Panc1 (cell line): ENCODE data around the gene NOL9. TPM values are rescaled to one million over a fixed set of nuclear protein-coding genes. Genes with fewer than 3 reads are reported as not detected.

ENCODE experiments used
- ATAC-seq: fragments of 200-7000 bp; cut with Tn5 transposase; 2 replicates; pipeline ENCODE4 v1.9.1; 2020; ENCODE audit warnings: mild to moderate bottlenecking, moderate library complexity
- BruUV-seq: library from RNA; stranded (reverse); fragments of 400-500 nt; replicated peaks from 2 replicates; lab custom pipeline; 2021; lab: Mats Ljungman, UMichigan
- CTCF ChIA-PET: fragments of 300-600 bp; sonication (Branson Sonifier 250); formaldehyde crosslinking; loops from one replicate; lab custom pipeline; 2022; ENCODE audit warnings: antibody characterized with exemption; lab: Charles Lee
- POLR2A ChIA-PET: fragments of 300-600 bp; sonication (Branson Sonifier 250); formaldehyde crosslinking; loops from one replicate; lab custom pipeline; 2022; ENCODE audit warnings: antibody characterized with exemption; lab: Charles Lee
- DNase-seq: peaks from one replicate; pipeline ENCODE4 v3.0.0-alpha.2; 2010; ENCODE audit warnings: low read depth, low spot score
- H3K27ac ChIP-seq: 2 replicates; pipeline ENCODE4 v1.5.1; 2011; ENCODE audit warnings: mild to moderate bottlenecking, low read length, inconsistent platforms
- H3K27me3 ChIP-seq: fragments of 200-500 bp; sonication (Bioruptor generic); 2 replicates; pipeline ENCODE4 v1.6.0; 2014; ENCODE audit warnings: low read length, inconsistent platforms; ENCODE audit not compliant: control insufficient read depth, insufficient read depth
- H3K36me3 ChIP-seq: fragments of 200-500 bp; sonication (Bioruptor generic); 2 replicates; pipeline ENCODE4 v1.5.1; 2014; ENCODE audit warnings: inconsistent platforms, mild to moderate bottlenecking, low read length, moderate library complexity; ENCODE audit not compliant: control insufficient read depth, insufficient read depth
- H3K4me1 ChIP-seq: 2 replicates; pipeline ENCODE4 v1.5.1; 2011; ENCODE audit warnings: inconsistent platforms, mild to moderate bottlenecking, low read length, moderate library complexity; ENCODE audit not compliant: control insufficient read depth, insufficient read depth
- H3K4me3 ChIP-seq, 2 experiments: 2 replicates each; pipeline ENCODE4 v1.5.1; 2011 to 2012; ENCODE audit warnings: low read depth in 2 of 2, low read length in 2 of 2, mild to moderate bottlenecking in 2 of 2, inconsistent platforms in 1 of 2, moderate library complexity in 1 of 2
- H3K9me3 ChIP-seq: fragments of 200-500 bp; sonication (Bioruptor generic); 2 replicates; pipeline ENCODE4 v1.5.1; 2014; ENCODE audit warnings: low read depth, mild to moderate bottlenecking, inconsistent platforms, low read length, moderate library complexity; ENCODE audit not compliant: control insufficient read depth, insufficient read depth
- CTCF ChIP-seq: fragments of 450-650 bp; IDR thresholded peaks from 2 replicates; pipeline ENCODE4 v1.5.1; 2017; ENCODE audit warnings: mild to moderate bottlenecking
- POLR2AphosphoS5 ChIP-seq: IDR thresholded peaks from 2 replicates; pipeline ENCODE4 v1.6.1; 2012; ENCODE audit warnings: mild to moderate bottlenecking, low read depth, low read length, moderate library complexity
- SIN3A ChIP-seq: IDR thresholded peaks from 2 replicates; pipeline ENCODE4 v1.6.1; 2012; ENCODE audit warnings: low read depth, mild to moderate bottlenecking, low read length, moderate library complexity, borderline replicate concordance; ENCODE audit not compliant: insufficient read depth
- TCF7L2 ChIP-seq: IDR thresholded peaks from 2 replicates; pipeline ENCODE4 v1.6.1; 2011; ENCODE audit warnings: mild to moderate bottlenecking, low read depth, low read length, inconsistent platforms
- in situ Hi-C: cut with HindIII; loops from 2 replicates; pipeline ENCODE4 v1.10.0; 2016; ENCODE audit warnings: low sequenced_read_pairs, low pct_unique_long_range_greater_than_20kb
- intact Hi-C: fragments of 100-400 bp; cut with micrococcal nuclease; formaldehyde crosslinking; loops from one replicate; pipeline ENCODE4 v1.10.0; 2022; ENCODE audit not compliant: unreplicated experiment
- total RNA-seq: library from RNA; stranded (reverse); gene quantifications from one replicate; pipeline ENCODE4 v1.2.1, GENCODE V29; 2021; ENCODE audit not compliant: unreplicated experiment
- TF ChIP-seq, protein P1 (sequence below), 2 experiments: IDR thresholded peaks; 2 replicates each; pipeline ENCODE4 v1.6.1; 2011 to 2012; ENCODE audit warnings: low read depth in 2 of 2, control low read depth in 1 of 2, low read length in 1 of 2, mild to moderate bottlenecking in 1 of 2, moderate library complexity in 1 of 2; ENCODE audit not compliant: insufficient read depth in 1 of 2

Gene NOL9
- total RNA-seq, 1 experiment from 2014 or later = 46.4 TPM

DNA sequence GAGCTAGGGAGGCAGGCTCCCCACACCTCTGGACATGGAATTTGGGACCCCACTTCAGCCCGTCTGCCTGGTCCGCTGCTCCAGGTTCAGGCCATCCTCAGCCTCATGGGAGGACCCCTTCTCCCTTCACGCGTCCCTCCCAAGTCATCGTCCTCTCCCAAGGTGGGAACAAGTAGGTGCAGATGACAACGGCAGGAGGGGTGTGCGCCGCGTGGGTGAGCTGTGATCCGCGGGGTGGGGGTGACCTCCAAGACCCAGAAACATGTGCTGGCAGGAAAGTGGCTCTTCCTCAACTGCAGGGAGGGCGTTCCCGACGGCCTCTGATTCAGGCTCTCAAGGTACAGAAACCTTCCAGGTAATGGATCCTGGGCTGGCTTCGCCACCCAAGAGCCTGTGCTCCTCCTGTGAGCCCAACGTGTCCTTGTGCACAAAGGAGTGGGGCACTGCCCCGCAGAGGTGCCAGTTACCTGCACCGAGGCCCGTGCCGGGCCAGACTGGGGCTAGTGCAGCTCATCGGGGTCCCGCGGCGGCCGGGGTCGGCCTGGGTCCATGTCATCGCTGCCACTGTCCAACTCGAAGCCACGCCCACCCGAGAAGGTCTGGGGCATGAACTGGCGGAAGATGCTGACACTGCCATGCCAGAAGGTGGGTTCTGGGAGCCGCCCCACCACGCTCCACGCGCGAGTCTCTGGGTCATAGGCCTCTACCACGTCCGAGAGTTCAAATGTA lies 38.7 kb upstream of the NOL9 start:
- TF ChIP-seq CTCF (no peak), POLR2AphosphoS5 (no peak), TCF7L2 (no peak), SIN3A (no peak)
- TF ChIP-seq, protein P1, sequence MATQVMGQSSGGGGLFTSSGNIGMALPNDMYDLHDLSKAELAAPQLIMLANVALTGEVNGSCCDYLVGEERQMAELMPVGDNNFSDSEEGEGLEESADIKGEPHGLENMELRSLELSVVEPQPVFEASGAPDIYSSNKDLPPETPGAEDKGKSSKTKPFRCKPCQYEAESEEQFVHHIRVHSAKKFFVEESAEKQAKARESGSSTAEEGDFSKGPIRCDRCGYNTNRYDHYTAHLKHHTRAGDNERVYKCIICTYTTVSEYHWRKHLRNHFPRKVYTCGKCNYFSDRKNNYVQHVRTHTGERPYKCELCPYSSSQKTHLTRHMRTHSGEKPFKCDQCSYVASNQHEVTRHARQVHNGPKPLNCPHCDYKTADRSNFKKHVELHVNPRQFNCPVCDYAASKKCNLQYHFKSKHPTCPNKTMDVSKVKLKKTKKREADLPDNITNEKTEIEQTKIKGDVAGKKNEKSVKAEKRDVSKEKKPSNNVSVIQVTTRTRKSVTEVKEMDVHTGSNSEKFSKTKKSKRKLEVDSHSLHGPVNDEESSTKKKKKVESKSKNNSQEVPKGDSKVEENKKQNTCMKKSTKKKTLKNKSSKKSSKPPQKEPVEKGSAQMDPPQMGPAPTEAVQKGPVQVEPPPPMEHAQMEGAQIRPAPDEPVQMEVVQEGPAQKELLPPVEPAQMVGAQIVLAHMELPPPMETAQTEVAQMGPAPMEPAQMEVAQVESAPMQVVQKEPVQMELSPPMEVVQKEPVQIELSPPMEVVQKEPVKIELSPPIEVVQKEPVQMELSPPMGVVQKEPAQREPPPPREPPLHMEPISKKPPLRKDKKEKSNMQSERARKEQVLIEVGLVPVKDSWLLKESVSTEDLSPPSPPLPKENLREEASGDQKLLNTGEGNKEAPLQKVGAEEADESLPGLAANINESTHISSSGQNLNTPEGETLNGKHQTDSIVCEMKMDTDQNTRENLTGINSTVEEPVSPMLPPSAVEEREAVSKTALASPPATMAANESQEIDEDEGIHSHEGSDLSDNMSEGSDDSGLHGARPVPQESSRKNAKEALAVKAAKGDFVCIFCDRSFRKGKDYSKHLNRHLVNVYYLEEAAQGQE (IDR thresholded peaks at IDR 0.05; ENCODE audit: insufficient read depth in 1 of 2, low read depth in 2 of 2, low read length in 1 of 2) = no peak
- Histone ChIP-seq H3K27me3 (no peaks in the 10 kb centered on the region), H3K4me1 (peaks cover 8% of the 10 kb centered on the region), H3K9me3 (no peaks in the 10 kb centered on the region), H3K4me3 (no peak overlapping the region), H3K36me3 (peaks cover 2% of the 10 kb centered on the region; the same call in 1 of the 2 replicates), H3K27ac (no peak overlapping the region)
- intact Hi-C loops (no loop called here), in situ Hi-C loops (no loop called here)
- ATAC-seq (no peak), DNase-seq (no peak)
- no TSS peak for BruUV-seq
- CTCF ChIA-PET = no interaction called here
- POLR2A ChIA-PET = interaction anchor here (0.6 kb wide), 1 partner anchor 27 kb away, joined by 9 read pairs; no protein-coding TSS in a partner anchor

DNA sequence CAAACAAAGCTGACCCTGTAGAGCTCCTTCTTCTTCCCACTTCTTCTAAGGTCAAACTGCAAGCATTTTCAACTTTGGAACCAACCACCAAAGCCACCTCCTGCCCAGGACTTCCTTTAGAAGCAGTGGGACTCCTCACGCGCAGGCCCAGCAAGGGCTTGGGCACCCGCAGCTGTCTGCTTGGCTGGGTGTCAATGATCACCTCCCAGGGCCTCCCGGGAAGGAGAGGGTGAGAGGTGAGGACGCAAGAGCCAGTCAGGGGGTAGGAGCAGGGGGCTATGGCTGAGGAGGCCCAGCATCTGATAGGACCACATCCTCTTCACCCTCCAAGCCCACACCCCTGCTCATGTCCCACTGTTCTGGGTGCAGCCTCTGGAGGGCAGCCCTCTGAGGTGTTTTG lies 38.1 kb upstream of the NOL9 start:
- no TSS peak for BruUV-seq
- POLR2A ChIA-PET = interaction anchor here (0.6 kb wide), 1 partner anchor 13 kb away, joined by 3 read pairs; the partner anchor contains the start of gene ZBTB48
- in situ Hi-C loops = no loop called here

More for the DNA sequence above, 38.1 kb upstream of the NOL9 start:
- CTCF ChIA-PET = no interaction called here
- DNase-seq (no peak), ATAC-seq (no peak)
- intact Hi-C loops = no loop called here
- Histone ChIP-seq H3K27me3 (no peaks in the 10 kb centered on the region), H3K4me1 (peaks cover 4% of the 10 kb centered on the region), H3K36me3 (peaks cover 2% of the 10 kb centered on the region; the same call in 1 of the 2 replicates), H3K4me3 (no peak overlapping the region), H3K9me3 (no peaks in the 10 kb centered on the region), H3K27ac (no peak overlapping the region)
- no peak for TF ChIP-seq POLR2AphosphoS5
- no peak for TF ChIP-seq SIN3A
- no peak for TF ChIP-seq CTCF
- TF ChIP-seq TCF7L2 = no peak
- TF ChIP-seq, protein P1 (IDR thresholded peaks at IDR 0.05; ENCODE audit: insufficient read depth in 1 of 2, low read depth in 2 of 2, low read length in 1 of 2) = no peak
